Stimulated activated CD8-positive, alpha-beta memory T cell treated with anti-CD3 and anti-CD28 coated beads, Interleukin-15, amount 100 ng/mL, for 24 hours (primary cell): ENCODE results near the gene DST.
"Not testable (repeated sequence)": the region's sequence is repeated elsewhere in the genome, so short reads cannot be mapped to it uniquely, and the experiment has no call there.

ENCODE experiments used
- DNase-seq: peaks from one replicate; pipeline ENCODE4 v3.0.0-alpha.2; 2020; ENCODE audit warnings: low read depth

The DST gene

DNA sequence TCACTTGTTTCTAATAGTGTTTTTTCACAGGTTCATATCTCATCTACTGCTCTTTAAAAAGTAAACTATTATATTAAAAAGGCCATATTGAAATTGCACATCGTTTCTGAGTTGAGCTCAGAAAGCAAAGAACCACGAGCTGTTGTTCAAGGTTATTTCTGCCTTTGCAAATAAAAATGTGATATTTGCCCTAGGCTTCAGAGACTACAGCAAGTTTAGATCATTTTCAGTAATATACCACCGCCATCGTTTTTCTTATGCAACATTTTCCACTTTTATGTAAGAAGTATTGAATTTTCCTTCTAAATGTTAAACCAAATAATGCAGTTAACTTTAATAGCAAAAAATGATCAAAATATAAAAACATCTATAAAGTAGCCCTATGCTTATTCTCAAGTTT, 71.1 kb downstream of the DST start:
- no peak for DNase-seq

DNA sequence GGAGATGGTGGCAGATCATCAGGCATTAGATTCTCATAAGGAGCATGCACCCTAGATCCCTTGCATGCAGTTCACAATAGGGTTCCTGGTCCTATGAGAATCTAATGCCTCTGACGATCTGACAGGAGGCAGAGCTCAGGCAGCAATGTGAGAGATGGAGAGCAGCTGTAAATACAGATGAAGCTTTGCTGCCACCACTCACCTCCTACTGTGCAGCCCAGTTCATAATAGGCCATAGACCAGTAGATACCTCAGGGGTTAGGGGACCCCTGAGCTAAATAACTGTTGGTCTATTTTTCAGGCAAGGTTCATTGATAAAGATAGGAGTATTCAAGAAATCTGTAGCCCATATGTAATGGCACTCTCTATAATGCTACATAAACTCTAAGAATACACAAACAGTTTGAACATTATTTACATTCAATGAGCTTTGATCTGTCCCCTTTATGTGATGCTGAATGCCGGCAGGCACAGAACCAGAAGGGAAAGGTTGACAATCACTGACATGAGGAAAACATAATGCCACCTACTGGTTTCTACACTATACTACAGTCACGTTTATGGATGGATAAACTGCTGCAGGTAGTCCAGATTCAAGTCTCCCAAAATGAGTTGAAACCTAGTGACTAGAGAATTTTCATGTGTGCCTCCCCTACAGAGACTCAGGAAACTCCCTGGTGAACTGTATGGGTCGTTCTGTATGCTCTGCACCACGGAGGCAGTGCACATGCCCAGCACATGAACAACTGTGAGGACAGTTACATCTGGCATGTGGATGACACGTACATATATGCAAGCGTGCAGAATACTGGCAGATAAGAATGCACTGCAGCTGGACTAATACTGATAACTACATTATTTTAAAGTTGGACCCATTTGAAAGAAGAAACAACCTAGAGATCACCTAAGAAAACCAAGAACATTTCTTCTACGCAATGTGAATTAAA, 72.0 kb downstream of the DST start:
- no peak for DNase-seq

DNA sequence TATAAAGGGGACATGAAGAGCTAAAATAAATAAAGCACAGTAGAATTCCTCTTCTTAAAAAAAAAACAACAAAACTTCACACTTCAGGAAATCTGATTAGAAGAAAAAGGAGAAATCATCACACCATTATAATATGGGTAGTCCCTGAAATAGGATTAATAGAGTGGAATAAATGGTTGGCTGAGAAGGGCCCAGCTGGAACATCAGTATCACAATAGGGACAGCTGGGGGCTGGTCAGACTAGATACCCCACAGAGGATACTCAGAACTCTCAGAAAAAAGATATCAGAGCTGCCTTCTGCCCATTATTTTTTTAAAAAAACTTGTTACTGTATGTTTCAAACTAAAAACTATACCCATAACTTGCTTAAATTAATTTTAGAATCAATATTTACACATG, 75.2 kb downstream of the DST start:
- no peak for DNase-seq

DNA sequence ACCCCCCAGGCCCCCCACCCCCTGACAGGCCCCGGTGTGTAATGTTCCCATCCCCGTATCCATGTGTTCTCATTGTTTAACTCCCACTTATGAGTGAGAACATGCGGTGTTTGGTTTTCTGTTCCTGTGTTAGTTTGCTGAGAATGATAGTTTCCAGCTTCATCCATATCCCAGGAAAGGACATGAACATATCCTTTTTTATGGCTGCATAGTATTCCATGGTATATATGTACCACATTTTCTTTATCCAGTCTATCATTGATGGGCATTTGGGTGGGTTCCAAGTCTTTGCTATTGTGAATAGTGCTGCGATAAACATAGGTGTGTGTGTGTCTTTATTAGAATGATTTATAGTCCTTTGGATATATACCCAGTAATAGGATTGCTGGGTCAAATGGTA, 80.0 kb downstream of the DST start:
- not testable (repeated sequence) for DNase-seq

DNA sequence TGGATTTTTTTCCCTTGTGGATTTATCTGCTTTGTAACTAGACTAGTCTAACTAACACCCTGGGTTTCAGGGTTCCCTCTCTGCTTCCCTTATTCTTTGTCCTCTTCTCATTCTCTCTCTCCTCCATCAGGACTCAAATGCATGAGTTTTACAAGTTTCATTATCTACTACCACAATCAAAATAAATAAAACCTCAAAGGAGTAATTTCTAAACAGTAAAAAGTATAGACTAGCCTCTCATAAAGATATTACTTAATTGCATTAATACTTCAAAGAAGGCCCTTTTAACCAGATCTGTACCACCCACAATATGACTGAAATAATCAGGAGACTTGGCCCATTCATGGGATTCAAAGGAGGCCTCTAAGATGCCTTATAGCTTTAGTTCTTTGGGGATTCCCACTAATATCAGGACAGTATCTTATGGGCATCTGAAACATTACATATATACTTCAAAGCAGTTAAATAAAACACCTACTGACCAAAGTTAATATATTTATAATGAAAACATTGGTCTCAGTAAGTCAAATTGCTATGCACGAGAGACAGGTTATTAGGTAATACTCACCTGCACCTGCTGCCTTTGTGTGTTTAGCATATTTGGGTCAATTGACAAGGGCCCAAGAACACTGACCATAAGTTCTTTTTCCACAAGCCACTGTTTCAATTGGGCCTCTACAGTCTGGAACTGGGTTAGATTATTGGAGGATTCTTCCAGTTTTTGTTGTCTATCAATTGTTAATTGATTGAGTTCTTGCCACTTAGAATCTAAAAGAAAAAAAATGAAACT, 85.7 kb downstream of the DST start:
- no peak for DNase-seq

DNA sequence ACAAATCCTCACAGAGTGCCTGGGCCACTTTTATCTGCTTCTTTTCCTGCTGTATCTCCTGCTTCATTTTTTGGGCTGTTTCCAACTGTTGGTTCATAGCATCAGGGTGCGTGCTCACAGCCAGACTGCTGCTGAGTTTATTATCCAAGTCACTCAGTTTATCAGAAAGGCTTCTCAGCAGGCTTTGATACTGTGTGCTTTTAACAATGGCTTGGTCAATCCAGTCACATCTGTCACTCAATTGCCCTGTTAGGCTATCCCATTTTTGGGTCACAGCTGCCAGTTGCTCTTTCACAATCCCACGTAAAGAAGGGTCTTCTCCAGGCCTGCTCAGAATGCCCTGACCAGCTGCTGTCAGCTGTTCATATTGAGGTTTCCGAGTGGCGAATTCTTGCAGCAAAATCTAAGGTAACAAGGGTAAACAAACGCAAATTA, 87.2 kb downstream of the DST start:
- DNase-seq = no peak

DNA sequence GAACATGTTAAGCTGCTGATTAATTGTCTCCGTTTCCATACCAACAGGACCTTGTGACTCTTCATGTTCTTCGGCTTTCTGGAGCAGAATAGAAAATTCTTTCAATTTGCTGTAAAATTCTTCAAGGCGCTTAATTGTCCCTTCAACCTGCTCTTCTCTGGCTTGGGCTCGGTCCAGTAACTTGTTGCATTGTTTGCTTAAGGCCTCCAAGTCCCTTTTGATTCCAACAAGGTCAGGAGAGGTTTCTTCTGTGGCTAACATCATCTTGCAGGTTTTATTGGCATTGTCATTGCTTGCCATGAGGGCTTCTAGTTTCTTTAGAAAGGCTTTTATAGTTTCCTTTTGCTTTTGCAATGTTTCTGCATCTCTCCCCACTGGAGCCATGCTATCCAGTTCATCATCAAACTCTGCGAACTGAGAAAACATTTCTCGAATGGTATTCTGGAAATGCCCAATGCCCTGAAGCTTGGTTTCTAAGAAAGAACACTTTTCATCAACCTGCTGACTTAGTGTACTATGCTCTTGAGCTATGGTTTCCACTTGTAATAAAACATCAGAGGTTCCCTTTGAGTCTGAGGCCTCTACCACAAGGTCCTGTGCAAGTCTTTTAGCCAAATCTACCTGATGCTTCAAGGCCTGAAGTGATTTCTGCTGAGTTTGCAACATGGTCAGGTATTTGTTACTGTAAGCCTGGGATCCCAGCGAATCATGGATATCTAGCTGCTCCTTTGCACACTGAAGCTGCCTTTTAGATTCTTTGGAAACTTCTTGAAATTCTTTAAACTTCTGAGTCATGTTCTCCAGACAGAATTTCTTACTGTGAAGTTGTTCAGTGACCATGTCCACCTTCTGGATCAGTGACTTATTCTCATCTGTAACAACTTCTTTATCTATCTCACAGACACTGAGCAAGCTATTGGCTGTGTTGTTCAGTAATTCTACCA, 90.2 kb downstream of the DST start:
- DNase-seq = no peak

DNA sequence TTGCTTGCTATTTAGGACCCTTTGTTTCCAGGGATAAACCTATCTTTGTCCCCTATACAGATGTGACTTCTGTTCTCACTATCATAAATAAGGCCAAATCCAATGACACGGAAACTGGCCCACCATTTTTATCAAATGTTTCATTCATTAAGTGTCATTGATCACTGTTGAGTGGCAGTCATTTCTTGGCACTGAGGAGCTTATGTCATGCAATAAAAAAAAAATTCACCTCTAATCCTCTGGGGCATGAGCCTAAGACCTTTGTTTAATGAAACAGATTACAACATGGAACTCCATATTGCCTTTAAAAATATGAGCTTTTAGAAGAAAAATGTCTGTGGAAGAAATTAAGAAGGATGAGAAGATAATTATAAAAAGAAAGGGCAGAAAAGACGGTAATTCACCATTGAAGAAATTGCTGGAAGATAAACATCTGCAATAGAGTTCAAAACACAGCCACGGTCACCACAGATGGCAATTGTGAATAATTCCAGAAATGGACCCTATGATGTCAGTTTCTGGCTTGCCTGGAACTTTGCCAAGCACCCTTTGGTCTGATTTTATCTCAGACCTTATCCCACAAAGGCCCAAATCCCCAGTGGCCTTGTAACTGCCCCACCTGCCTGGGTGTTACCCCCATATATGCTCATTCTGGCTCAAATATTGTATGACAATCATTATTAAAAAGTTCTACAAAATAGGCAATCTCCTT, 91.1 kb downstream of the DST start:
- DNase-seq = no peak

DNA sequence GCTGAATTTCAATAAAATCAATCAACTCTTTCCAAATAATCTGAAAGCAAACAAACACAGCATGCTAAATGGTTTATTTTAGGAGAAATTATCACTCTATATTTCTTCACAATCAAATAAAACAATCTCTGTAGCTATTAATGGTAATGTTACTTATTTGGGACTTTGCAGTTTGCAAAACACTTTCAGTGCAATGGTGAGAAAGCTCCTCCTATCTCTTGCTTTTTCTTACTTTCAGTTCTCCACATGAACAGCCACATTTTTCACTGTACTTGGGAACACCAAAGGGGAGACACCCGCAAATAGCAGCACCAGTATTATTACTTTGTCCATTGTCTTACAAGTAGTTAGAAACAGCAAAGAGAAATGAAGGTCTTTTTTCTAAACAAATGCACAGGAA, 92.4 kb downstream of the DST start:
- no peak for DNase-seq

DNA sequence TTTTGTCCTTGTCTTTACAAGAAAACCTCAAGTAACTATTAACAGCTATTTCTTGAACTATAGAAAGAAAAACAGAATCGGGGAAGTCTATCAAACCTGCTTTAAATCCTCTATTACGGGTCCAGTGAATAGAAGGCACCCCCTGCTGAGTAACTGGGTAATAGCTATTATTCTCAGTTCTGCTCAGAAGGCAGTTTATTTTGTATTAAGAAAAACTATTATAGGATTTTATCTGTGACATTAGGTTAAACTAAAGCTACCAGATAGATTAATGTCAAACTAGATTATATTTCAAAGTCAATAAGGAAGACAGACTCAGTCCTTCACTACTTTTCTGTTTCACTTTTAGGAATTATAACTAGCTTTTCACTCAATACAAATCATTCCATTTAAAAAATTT, 93.7 kb downstream of the DST start:
- DNase-seq = no peak

DNA sequence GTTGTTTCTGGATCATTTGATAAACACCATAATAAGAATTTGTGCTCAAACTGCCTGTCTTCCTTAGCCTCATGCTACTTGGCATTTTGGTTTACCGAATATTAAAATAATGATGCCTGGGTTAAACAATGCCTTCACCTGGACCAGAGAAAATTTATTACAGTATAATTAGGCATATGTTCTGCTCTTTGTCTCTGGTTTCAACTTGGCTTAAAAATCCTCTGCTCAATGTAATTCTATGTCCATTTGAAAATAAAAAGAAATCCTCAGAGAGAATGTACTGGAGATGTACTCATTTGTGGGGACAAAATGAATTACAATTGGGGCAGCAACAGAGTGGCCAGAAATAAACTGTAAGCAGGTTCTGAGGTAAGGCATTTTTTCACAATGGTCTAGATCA, 95.0 kb downstream of the DST start:
- no peak for DNase-seq

DNA sequence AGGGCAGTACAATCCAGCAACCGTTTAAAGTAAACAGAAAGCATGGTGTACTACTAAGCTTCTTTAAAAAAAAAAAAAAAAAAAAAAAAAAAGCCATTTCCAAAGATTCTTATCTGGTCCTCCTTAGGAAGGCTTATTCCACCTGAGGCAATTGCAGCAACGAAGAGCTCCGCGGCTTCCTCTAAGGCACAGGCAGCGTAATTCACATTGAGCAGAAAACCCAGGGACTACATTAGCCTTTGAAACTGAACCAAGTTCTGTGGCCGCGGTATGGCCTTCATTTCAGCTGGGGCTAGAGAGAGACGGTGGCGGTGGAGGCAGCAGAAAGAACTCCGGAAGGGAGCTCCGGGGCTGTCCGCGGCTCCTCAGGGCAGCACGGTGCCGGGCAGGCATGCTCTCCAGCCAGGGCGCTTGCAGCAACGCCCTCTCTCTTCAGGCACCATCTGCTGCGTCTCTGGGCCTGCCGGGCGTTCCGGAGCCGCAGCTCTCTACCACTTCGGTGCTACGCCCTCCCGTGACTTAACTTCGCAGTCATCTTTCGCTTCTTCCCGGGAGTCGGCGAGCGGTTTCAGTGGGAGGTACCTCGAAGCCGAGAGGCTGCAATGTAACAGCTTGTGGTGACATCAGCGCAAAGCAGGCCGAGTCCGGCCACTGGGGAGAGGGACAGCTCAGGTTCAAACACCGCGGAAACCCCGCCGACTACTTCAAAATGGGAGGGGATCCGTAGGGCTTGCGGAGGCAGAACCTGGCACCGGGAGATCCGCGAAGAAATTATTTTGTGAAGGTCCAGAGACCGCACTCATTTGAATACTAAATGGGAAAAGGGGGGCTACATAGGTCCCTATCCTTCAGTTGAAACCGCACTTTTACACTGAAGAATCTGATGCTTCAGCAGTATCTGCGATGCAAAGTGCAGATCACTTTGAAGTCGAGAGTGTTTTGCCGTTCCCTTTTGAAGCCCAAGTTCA, 100.0 kb downstream of the DST start:
- DNase-seq = peak; percentile 22

DNA sequence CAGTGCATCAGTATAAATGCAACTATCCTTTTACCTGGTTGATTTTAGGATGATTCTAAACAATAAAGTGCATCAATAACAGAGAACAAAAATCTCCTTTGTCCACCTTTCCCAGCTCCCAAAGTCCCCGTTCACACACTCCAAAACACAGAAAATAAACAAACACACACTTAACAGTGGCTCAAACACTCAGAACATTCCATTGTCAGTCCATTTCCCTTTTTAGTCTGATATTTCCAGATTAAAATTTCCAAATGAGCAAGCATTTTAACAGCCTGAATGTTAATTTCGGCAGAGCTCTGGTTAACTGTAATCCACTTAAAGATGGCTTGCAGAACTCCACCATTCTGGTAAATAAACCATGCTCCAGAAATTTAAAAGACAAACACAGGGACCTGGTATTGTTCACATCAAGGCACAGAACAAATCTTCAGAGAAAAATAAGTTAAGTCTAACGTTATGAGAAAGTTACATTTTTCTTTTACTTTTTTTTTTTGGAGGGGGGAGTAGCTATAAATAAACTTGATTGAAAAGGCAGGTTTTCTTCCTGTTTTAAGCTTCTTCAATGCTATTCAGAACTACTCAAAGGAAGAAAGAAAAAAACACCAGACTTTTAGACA, 100.8 kb downstream of the DST start:
- DNase-seq = no peak

DNA sequence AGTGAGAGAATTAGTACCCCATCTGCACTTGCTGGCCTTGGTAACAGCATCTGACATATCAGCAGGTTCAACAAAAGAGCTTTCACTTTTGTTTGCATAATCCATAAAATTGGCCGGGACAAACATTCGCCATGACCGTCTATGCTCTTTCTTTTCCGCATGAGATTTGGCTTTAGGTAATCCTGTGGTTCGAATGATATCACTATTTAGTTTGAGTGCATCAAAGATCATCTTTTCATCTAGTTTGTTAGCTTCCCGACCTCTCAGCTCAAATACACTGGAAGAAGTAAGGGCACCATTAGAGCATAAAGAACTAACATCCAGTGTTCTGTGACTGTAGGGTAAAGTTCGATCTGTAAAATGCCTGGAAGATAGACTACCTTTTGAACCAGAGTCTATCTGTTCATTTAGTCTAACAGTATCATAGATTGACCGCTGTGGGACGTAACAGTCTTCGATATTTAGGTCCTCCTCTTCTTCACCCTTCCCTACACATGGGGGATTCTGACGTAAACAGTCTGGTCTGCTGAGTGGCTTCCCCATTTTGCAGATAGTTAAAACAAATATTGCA, 101.6 kb downstream of the DST start:
- no peak for DNase-seq

DNA sequence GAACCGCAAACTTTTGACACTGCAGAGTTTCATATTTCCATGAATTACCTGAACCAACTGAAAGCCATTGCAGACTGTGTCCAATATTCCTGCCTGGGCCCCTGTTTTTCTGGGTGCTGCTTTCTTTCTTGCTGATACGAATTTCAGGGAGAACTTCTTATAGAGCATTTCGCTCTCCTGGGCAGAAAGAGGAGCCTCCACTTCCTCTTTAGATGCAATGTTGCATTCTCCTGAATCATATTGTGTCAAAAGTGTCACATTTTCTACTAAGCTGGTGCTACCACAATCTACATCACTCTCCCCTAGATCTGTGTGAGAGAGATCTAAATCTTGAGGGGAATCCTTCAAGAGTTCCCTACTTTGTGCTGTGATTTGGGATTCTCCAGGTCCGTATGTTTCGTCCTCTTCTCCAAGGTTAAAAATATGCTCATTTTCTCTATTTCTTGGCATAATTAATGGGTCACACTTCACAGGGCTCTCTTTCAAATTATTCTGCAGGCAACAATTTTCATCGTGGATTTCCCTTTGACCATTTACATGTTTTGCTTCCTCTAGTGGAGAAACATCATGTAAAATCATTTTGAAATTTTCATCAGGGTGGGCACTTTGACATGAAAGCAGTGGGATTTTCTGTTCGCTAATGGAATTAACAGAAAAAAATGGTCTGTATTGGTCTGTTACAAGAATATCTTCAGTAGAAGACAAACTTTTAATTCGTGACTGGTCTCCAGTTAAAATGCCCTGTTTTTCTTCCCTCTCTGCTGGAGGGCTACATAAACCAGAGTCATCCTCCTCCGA, 102.3 kb downstream of the DST start:
- DNase-seq = no peak

DNA sequence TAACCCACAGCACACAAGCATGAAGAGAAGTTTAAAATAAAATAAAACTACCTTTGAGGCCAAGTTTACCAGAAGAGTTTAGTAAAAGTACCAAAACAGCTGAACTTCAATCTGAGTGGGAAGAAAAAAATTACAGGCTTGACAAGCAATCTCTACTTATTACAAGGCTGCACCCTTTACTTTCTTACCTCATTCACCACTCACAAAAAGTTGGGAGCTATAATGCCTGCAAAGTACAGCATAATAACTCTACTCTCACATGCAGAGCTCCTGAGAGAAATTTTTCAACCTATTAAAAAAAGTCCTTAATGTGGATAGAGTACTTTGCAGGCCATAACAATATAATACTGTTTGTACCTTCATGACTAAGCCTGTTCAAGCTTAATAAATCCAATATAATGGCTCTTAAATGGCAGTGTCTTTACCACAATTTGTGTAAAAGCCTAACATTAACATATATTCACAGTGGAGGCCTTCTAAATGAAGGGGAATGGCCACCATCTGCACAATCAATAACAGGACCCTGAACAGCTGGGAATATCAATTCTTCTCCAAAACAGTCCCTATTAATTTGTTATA, 103.1 kb downstream of the DST start:
- no peak for DNase-seq

DNA sequence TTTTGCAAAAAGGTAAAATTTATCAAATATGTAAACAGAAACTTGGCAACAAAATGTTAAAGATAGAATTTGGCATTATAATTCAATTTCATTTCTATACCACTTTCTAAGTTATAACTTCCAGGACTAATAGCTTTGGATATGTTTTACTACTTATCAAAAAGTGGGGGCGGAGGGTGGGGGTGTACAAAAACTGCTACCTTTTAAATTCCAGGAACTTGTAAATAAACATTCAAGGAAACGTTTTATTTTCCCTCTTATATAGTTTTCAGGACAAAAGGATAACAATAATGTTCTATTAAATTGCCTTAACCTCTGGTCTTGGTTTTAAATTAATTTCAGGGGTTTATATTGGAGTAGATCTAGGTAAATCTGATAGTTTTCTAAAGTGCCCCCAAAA, 103.8 kb downstream of the DST start:
- DNase-seq = no peak

DNA sequence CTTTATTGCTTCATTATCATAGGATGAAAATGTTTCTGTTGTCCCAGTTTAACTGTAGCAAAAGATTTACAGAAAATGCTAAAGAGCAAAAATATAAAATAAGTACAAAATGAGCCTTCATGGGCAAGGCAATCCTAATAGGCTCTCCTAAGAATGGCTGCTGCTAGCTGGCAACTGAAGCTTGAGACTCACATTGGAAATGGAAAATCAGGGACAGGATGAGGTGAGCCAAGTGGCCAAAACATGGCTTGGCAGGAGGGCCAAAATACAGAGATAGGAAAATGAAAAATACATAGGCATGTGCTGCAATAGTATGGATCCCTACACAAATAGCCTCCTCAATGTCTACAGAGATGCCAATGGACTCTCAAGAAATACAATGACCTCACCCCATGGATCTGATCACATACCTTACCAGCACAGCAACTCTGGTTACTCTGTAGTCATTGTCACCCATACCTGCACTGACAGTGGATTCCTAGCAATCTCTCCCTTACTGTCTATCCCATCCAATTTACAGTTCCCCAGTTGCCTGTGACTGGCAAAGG, 105.4 kb downstream of the DST start:
- DNase-seq = no peak
